HUES48 (cell line): ENCODE data around the gene QSOX1.
A peak's percentile ranks its signal among the peaks of the same experiment; 100 is the strongest.

ENCODE experiments used
- H3K27ac ChIP-seq: one replicate; pipeline ENCODE4 v1.7.0; 2013; ENCODE audit warnings: low read depth, low read length, inconsistent platforms
- H3K27me3 ChIP-seq: 2 replicates; pipeline ENCODE4 v1.6.1; 2013; ENCODE audit warnings: mild to moderate bottlenecking, low read length; ENCODE audit not compliant: control insufficient read depth, insufficient read depth
- H3K36me3 ChIP-seq: 2 replicates; pipeline ENCODE4 v1.6.1; 2013; ENCODE audit warnings: low read length; ENCODE audit not compliant: control insufficient read depth, insufficient read depth
- H3K4me1 ChIP-seq: 2 replicates; pipeline ENCODE4 v1.6.1; 2013; ENCODE audit warnings: mild to moderate bottlenecking, low read length; ENCODE audit not compliant: control insufficient read depth, insufficient read depth
- H3K4me3 ChIP-seq: 2 replicates; pipeline ENCODE4 v1.5.1; 2013; ENCODE audit warnings: mild to moderate bottlenecking, low read depth, low read length
- H3K9ac ChIP-seq: 2 replicates; pipeline ENCODE4 v1.6.1; 2013; ENCODE audit warnings: mild to moderate bottlenecking, low read depth, low read length, moderate library complexity
- H3K9me3 ChIP-seq: 2 replicates; pipeline ENCODE4 v1.6.1; 2013; ENCODE audit warnings: low read length; ENCODE audit not compliant: control insufficient read depth, insufficient read depth

QSOX1 gene

GRCh38 chr1:180151508-180151907 is 3.2 kb upstream of the QSOX1 start:
- Histone ChIP-seq H3K4me3 (no peak overlapping the region), H3K9ac (no peak overlapping the region), H3K4me1 (peaks cover 9% of the 10 kb centered on the region; the same call in 1 of the 2 replicates), H3K9me3 (no peaks in the 10 kb centered on the region), H3K36me3 (no peaks in the 10 kb centered on the region), H3K27me3 (peaks cover 19% of the 10 kb centered on the region), H3K27ac (no peak overlapping the region)

GRCh38 chr1:180152588-180152987 is 2.1 kb upstream of the QSOX1 start:
- Histone ChIP-seq H3K27ac (no peak overlapping the region), H3K36me3 (no peaks in the 10 kb centered on the region), H3K4me3 (no peak overlapping the region), H3K27me3 (peaks cover 19% of the 10 kb centered on the region), H3K9ac (no peak overlapping the region), H3K9me3 (no peaks in the 10 kb centered on the region), H3K4me1 (peaks cover 9% of the 10 kb centered on the region; the same call in 1 of the 2 replicates)

DNA sequence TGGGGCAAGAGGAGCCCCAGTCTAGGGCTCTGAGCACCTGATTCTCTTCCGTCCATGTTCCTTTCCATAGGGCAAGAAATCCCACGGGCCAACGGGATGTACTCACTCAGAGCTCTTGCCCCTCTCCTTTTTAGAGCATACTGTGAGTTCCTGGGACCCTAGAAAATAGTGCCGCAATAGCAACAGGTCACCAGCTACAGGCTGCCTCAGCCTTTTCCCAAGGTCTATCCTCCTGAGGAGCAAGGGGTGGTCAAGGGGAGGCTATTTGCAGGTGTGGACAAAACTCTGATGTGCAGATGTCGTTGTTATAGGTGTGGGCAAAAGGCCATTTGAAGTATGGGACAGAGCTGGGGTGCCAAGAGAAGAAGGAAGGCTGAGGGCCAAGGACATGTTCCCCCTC is 1.6 kb upstream of the QSOX1 start:
- Histone ChIP-seq H3K4me1 (peaks cover 9% of the 10 kb centered on the region; the same call in 1 of the 2 replicates), H3K27me3 (peaks cover 19% of the 10 kb centered on the region), H3K9ac (no peak overlapping the region), H3K27ac (no peak overlapping the region), H3K4me3 (no peak overlapping the region), H3K36me3 (no peaks in the 10 kb centered on the region), H3K9me3 (no peaks in the 10 kb centered on the region)

DNA sequence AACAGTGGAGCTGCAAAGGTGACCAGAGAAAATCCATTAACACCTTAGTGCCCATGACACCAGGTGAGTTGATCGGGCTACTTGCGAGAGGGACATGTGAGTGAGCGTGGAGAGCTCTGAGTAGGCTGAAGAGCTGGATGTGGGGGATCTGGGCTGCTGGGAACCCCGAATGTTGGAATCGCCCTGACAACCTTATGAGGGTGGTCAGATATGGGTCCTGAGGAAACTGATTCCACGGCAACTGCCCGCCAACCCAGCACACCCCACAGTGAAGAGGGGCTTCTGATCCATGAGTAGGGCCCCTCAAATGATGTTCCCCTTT is 705 bp upstream of the QSOX1 start:
- Histone ChIP-seq H3K27me3 (peaks cover 19% of the 10 kb centered on the region), H3K4me3 (peak overlapping the region; percentile 90), H3K4me1 (peaks cover 11% of the 10 kb centered on the region), H3K9me3 (no peaks in the 10 kb centered on the region), H3K36me3 (no peaks in the 10 kb centered on the region), H3K27ac (no peak overlapping the region), H3K9ac (peak overlapping the region; percentile 78)

GRCh38 chr1:180155182-180155682 is 563 bp downstream of the QSOX1 start:
- H3K27ac ChIP-seq: peak overlapping the region; percentile 66
- H3K4me1 ChIP-seq: peaks cover 24% of the 10 kb centered on the region
- H3K27me3 ChIP-seq: peaks cover 19% of the 10 kb centered on the region
- H3K36me3 ChIP-seq: no peaks in the 10 kb centered on the region
- no peaks in the 10 kb centered on the region for H3K9me3 ChIP-seq
- peak overlapping the region; percentile 71 for H3K9ac ChIP-seq
- H3K4me3 ChIP-seq: peak overlapping the region; percentile 90

DNA sequence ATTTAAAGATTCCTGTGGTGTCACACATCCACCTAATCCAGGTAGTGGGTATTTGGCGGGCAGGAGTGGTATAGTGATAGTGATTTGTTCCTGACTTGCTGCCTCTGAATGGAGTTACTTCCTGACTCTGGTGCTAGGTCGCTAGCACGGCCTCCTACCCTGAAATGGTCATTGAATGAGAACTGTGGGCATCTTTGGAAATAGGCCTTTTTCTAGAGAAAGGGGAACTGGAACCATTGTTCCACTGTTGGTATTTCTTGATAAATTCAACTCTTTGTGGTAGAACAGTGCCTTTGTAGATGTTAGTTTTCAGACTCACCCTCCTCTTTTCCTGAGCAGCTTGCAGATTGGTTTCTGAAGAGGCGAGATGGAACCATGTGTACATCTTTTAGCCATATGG is 1.5 kb downstream of the QSOX1 start:
- Histone ChIP-seq H3K36me3 (no peaks in the 10 kb centered on the region), H3K27me3 (peaks cover 19% of the 10 kb centered on the region), H3K9ac (no peak overlapping the region), H3K4me1 (peaks cover 30% of the 10 kb centered on the region), H3K27ac (no peak overlapping the region), H3K4me3 (peak overlapping the region; percentile 90; the same call in 1 of the 2 replicates), H3K9me3 (no peaks in the 10 kb centered on the region)

DNA sequence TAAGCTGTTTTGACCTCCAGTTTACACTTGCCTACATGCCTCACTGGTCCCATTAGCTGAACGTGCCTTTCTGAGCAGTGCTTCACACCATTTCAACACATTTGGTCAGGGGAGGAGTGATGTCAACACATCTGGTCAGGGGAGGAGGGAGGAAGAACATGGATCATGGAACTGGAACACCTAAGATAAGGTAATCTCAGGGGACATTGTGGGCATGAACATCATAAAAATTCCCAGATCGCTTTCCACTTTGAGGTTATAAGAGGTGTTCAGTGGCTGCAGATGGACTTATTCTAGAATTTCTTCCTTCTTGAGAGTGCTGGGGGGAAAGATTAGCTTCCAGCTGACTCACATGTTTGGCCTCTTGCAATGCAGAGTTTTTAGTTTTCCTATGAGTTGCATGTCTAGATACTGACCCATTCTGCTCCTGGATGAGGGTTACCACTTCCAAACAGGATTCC is 2.0 kb downstream of the QSOX1 start:
- Histone ChIP-seq H3K4me3 (no peak overlapping the region), H3K9ac (no peak overlapping the region), H3K4me1 (peaks cover 30% of the 10 kb centered on the region), H3K9me3 (no peaks in the 10 kb centered on the region), H3K27me3 (peaks cover 19% of the 10 kb centered on the region), H3K27ac (no peak overlapping the region), H3K36me3 (no peaks in the 10 kb centered on the region)

- Histone ChIP-seq H3K4me1 (peaks cover 30% of the 10 kb centered on the region), H3K4me3 (no peak overlapping the region), H3K9ac (no peak overlapping the region), H3K9me3 (no peaks in the 10 kb centered on the region), H3K27ac (no peak overlapping the region), H3K27me3 (peaks cover 19% of the 10 kb centered on the region), H3K36me3 (no peaks in the 10 kb centered on the region)
Measured at GRCh38 chr1:180157108-180157507, 2.4 kb downstream of the QSOX1 start.

GRCh38 chr1:180157576-180158057 is 2.9 kb downstream of the QSOX1 start:
- Histone ChIP-seq H3K4me3 (no peak overlapping the region), H3K9ac (no peak overlapping the region), H3K4me1 (peaks cover 30% of the 10 kb centered on the region), H3K27ac (no peak overlapping the region), H3K9me3 (no peaks in the 10 kb centered on the region), H3K36me3 (no peaks in the 10 kb centered on the region), H3K27me3 (peaks cover 19% of the 10 kb centered on the region)

GRCh38 chr1:180158149-180159147 is 3.8 kb downstream of the QSOX1 start:
- H3K27me3 ChIP-seq: peaks cover 13% of the 10 kb centered on the region
- H3K9me3 ChIP-seq: no peaks in the 10 kb centered on the region
- H3K27ac ChIP-seq: no peak overlapping the region
- H3K4me3 ChIP-seq: no peak overlapping the region
- no peak overlapping the region for H3K9ac ChIP-seq
- peaks cover 30% of the 10 kb centered on the region for H3K4me1 ChIP-seq
- no peaks in the 10 kb centered on the region for H3K36me3 ChIP-seq

GRCh38 chr1:180160357-180160756 is 5.7 kb downstream of the QSOX1 start:
- H3K9ac ChIP-seq: no peak overlapping the region
- H3K27me3 ChIP-seq: peaks cover 5% of the 10 kb centered on the region
- H3K36me3 ChIP-seq: no peaks in the 10 kb centered on the region
- no peak overlapping the region for H3K27ac ChIP-seq
- H3K4me1 ChIP-seq: peaks cover 30% of the 10 kb centered on the region
- H3K4me3 ChIP-seq: 0 out of 2 replicates have a peak overlapping the region, but pooled peaks have one; percentile 10
- no peaks in the 10 kb centered on the region for H3K9me3 ChIP-seq
